Lower leg skin (tissue), 3 donors: ENCODE results near the gene GADL1.

Experiments
- POLR2A ChIP-seq, 2 donors: fragments of 450-650 bp; IDR thresholded peaks; one replicate each; pipeline ENCODE4 v1.6.1; 2016 to 2017; ENCODE audit warnings: antibody characterized with exemption in 2 of 2, mild to moderate bottlenecking in 1 of 2, moderate library complexity in 1 of 2
- TF ChIP-seq, protein P1 (sequence below), 3 donors: fragments of 450-650 bp; IDR thresholded peaks; one replicate each; pipeline ENCODE4 v1.5.1; 2016; ENCODE audit warnings: antibody characterized with exemption in 3 of 3, mild to moderate bottlenecking in 3 of 3, moderate library complexity in 2 of 3

DNA sequence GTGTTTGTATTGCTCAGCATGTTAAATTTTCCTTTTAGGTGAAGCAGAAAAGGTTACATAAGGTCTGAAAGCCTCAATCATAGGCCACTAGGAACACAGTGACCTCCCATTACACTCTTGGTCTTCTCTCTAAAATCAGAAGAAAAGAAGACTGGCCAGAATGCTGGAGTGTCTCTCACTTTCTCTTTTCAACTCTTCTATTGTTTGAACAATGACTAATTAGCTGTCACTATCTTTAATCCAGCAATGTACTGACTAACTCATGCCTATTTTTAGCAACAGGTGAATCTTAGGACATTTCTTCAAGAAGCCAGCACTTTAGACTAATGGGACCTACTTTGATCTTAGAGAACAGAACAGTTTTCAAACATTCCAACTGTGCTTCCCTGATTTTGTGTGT lies 145.2 kb downstream of the GADL1 start:
- TF ChIP-seq, protein P1, sequence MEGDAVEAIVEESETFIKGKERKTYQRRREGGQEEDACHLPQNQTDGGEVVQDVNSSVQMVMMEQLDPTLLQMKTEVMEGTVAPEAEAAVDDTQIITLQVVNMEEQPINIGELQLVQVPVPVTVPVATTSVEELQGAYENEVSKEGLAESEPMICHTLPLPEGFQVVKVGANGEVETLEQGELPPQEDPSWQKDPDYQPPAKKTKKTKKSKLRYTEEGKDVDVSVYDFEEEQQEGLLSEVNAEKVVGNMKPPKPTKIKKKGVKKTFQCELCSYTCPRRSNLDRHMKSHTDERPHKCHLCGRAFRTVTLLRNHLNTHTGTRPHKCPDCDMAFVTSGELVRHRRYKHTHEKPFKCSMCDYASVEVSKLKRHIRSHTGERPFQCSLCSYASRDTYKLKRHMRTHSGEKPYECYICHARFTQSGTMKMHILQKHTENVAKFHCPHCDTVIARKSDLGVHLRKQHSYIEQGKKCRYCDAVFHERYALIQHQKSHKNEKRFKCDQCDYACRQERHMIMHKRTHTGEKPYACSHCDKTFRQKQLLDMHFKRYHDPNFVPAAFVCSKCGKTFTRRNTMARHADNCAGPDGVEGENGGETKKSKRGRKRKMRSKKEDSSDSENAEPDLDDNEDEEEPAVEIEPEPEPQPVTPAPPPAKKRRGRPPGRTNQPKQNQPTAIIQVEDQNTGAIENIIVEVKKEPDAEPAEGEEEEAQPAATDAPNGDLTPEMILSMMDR (IDR thresholded peaks at IDR 0.05): no peak
- no peak for TF ChIP-seq POLR2A (IDR thresholded peaks at IDR 0.05)
